ENCODE data around the gene NRBP1.
A peak's percentile ranks its signal among the peaks of the same experiment; 100 is the strongest.

The NRBP1 gene

GRCh38 chr2:27428213-27428977 lies at the start of gene NRBP1:
NRBP1 (plus strand) TSS chr2:27428631; CDS start chr2:27433274, 4,643 bp downstream.
- peak; percentile 63 to 90 for DNase-seq (ENCODE audit: extremely low read depth in 1 of 2, low read depth in 1 of 2)

DNA sequence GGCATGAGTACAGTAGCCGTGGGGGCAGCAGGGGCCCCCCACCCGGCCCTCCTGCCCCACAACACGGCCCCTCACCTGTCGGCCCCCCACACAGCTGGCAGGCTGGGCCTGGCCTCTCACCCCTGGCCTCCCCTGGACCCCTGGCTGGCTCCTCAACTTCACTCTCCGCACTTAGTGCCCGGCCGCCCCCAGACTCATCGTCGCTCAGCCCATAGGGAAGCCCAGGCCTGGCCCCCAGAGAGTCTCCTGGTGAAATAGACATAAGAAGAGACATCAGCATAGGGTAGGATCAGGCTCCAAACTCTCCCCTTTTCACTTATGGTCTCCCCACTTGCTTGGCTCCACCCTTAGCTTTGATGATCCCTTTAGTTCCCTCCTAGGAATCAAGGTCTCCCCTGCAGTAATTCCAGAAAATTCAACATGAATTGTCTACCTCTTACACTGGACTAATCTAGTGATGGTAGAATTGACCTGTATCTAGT lies 49.6 kb upstream of the NRBP1 start:
- no peak for DNase-seq (ENCODE audit: extremely low read depth in 1 of 2, low read depth in 1 of 2)

GRCh38 chr2:27379383-27379835 lies 49.0 kb upstream of the NRBP1 start:
- no peak for DNase-seq (ENCODE audit: extremely low read depth in 1 of 2, low read depth in 1 of 2)

- peak in 1 of 2 donors; percentile 24 for DNase-seq (ENCODE audit: extremely low read depth in 1 of 2, low read depth in 1 of 2)
These were observed 48.4 kb upstream of the NRBP1 start for GRCh38 chr2:27379836-27380625.

DNA sequence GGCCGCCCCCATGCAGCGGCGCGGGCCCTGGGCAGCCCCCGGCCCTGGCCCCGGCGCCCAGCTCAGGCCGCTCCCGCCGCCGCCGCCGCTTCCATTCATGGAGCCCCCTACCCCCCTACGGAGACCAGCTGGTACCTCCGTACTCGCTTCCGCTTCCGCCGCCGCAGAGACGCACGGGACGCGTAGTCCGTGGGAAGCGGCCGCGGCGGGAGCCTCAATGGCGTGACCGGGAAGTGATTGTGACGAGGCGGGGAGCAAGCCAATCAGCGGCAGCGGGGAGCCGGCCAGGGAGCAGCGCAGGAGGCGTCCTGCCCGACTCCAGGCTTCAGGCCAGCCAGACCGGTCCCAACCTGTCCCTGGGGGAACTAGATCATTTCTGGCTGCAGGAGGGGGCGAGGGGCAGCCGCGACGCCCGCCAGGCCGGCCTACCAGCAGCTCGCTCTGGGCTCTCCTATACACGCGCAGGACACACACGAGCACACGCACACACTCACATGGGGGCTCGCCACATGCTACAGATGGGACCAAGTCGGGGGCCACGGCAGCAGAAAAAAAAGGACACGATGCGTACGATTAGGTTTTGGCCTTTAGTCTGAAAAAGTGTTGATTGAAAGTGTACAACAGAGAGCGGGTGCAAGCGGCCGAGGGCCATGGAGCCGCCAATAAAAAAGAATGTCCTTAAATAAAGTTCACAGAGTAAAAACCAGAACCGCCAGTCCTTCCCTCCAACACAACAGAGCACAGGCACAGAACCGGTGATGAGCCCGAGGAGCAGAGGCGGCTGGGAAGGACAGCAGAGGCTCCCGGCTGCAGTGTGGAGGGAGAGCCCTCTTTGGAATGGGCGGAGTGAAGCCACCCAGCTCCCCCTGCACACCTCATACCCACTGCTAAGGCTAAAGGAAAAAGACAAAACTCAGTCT lies 47.5 kb upstream of the NRBP1 start, which contains the start of gene ZNF513:
TSS of gene ZNF513 (minus strand) at position 109 of the 920 bp plus-strand sequence. CDS start 208 bp downstream, outside the sequence.
- peak; percentile 59 to 73 for DNase-seq (ENCODE audit: extremely low read depth in 1 of 2, low read depth in 1 of 2)

DNA sequence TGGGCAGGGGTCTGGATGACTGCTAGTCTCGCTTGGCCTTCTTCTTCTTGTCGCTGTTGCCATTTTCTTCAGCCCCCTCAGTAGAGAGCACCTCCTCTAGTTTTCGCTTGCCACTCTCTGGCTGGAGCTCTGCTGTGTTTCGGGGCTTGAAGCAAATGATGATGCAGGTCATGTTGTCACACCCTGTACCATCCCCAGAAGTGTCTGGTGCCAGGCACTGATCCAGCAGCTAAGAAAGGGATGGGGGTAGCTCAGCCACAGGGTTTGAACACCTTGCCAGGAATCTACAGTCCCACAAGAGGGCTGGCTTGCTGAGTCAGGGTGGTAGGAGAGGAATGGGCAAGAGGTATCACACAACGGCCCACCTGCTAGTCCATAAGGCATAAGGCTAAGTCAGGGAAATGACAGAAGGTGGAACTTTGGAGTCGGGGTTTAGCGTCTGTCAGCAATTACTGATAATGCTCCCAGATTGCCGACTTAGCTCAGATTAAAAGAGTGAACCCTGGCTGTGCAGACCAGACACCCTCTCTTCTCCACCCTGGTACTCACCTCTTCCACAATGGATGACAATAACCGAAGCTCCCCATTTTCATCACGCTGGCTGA lies 46.8 kb upstream of the NRBP1 start:
- no peak for DNase-seq (ENCODE audit: extremely low read depth in 1 of 2, low read depth in 1 of 2)

DNA sequence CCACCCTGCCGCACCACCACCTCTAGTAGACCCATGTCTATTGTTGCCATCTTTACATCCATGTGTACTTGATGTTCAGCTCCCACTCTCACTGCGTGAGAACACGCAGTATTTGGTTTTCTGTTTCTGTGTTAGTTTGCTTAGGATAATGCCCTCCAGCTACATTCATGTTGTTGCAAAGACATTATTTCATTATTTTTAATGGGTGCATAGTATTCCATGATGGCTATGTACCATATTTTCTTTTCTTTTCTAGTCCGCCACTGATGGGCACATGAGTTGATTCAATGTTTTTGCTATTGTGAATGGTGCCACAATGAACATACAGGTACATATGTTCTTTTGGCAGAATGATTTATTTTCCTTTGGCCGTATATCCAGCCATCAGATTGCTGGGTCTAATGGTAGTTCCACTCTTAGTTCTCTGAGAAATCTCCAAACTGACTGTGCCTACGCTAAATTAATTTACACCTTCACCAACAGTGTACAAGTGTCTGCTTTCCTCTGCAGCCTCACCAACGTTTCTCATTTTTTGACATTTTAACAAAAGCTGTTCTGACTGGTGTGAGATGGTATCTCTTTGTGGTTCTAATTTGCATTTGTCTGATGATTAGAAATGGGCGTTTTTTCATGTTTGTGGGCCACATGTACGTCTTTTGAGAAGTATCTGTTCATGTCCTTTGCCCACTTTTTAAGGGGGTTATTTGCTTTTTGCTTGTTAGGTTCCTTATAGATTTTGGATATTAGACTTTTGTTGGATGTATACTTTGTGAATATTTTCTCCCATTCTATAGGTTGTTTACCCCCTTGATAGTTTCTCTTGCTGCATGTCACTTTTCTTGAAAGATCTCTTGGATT lies 37.4 kb upstream of the NRBP1 start:
- DNase-seq (ENCODE audit: extremely low read depth in 1 of 2, low read depth in 1 of 2), result no peak

GRCh38 chr2:27393225-27393624 lies 35.2 kb upstream of the NRBP1 start:
- DNase-seq (ENCODE audit: extremely low read depth in 1 of 2, low read depth in 1 of 2), result no peak

DNA sequence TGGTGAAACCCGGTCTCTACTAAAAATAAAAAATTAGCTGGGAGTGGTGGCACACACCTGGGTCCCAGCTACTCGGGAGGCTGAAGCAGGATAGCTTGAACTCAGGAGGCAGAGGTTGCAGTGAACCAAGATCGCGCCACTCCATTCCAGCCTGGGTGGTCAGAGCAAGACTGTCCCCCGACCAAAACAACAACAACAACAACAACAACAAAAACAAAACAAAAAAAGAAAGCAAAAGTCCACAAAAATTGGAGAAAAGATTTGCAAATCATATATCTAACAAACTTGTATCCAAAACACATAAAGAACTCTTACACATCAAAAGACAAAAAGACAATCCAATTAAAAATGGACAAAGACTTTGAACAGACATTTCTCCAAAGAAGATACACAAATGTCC lies 29.5 kb upstream of the NRBP1 start:
- DNase-seq (ENCODE audit: extremely low read depth in 1 of 2, low read depth in 1 of 2), result no peak

- DNase-seq (ENCODE audit: extremely low read depth in 1 of 2, low read depth in 1 of 2), result no peak
These were observed 27.9 kb upstream of the NRBP1 start for GRCh38 chr2:27400348-27401135.

- no peak for DNase-seq (ENCODE audit: extremely low read depth in 1 of 2, low read depth in 1 of 2)
These were observed 20.5 kb upstream of the NRBP1 start for GRCh38 chr2:27407798-27408491.

- DNase-seq (ENCODE audit: extremely low read depth in 1 of 2, low read depth in 1 of 2), result no peak
These were observed 19.7 kb upstream of the NRBP1 start for GRCh38 chr2:27408601-27409320.

DNA sequence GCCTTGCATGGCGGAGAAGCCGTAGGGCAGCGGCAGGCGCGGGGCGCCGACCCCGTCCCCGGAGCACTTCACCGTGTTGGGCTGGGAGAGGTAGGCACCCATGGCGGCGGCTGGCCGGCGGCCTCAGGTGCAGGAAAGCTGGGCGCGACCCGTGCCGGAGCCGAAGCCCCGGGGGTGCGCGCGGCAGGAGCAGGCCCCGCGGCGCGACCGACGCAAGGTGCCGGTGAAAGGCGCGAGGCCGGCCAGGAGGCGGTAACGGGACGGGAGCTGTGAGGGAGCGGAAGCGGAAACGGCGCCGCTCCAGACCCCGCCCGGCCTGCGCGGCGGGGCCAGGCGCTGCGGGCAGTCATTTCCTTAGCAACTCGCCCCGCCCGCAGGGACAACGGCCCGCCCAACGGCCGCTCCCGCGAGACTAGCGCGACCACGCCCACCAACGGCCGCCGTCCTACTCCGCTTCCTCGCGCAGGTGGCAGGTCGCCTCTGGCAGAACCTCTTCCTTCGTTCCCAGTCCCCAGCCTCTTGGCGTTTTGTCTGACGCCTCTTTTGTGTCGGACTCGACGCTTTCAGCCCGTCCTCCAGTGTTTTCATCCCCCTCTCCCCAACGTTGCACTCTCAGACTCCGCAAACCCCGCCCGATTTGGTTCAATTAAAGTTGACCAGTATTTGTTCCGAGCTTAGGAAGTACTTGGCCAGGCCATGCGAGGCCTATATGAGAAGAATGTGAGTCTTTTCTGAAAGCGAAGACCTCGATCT lies 18.9 kb upstream of the NRBP1 start, which contains the start of gene PPM1G:
TSS of gene PPM1G (minus strand) at position 271 of the 753 bp plus-strand sequence. CDS start at position 102, 169 bp downstream.
- peak; percentile 85 to 97 for DNase-seq (ENCODE audit: extremely low read depth in 1 of 2, low read depth in 1 of 2)

DNA sequence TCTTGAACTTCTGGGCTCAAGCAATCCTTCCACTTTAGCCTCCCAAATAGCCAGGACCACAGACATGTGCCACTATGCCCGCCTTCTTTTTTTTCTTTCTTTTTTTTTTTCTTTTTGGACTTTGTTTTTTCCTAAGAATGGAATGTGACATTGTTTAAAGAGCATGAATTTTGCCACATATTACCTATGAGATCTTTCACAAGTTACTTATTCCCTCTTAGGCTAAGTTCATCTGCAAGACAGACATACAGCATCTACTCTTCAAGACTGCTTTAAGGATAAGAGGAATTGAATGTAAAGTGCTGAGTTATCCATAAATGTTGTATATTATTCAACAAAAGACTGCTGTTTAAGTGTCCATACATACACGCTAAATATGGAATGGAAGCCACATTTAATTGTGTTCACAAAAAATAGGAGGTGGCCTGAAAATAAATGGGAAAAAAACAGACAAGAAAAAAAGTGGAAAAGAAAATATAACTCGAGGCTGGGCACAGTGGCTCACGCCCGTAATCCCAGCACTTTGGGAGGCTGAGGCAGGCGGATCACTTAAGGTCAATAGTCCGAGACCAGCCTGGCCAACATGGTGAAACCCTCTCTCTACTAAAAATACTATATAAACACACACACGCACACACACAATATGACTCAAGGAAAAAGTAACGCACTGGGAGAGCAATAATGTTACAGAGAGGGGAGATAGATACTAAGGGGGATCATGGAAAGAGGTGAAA lies 15.8 kb upstream of the NRBP1 start:
- DNase-seq (ENCODE audit: extremely low read depth in 1 of 2, low read depth in 1 of 2), result no peak

- no peak for DNase-seq (ENCODE audit: extremely low read depth in 1 of 2, low read depth in 1 of 2)
These were observed 12.3 kb upstream of the NRBP1 start for GRCh38 chr2:27416151-27416550.

- no peak for DNase-seq (ENCODE audit: extremely low read depth in 1 of 2, low read depth in 1 of 2)
These were observed 7.4 kb upstream of the NRBP1 start for GRCh38 chr2:27420996-27421395.

All from activated CD8-positive, alpha-beta memory T cell treated with anti-CD3 and anti-CD28 coated beads for 1 hour (primary cell).